ELR (cell line): ENCODE results near the gene CNN1.
A peak's percentile ranks its signal among the peaks of the same experiment; 100 is the strongest.
"Not testable (repeated sequence)": the region's sequence is repeated elsewhere in the genome, so short reads cannot be mapped to it uniquely, and the experiment has no call there.

Source experiments
- DNase-seq: peaks from one replicate; pipeline ENCODE4 v3.0.0-alpha.2; 2015; ENCODE audit warnings: low read depth

CNN1 gene

DNA sequence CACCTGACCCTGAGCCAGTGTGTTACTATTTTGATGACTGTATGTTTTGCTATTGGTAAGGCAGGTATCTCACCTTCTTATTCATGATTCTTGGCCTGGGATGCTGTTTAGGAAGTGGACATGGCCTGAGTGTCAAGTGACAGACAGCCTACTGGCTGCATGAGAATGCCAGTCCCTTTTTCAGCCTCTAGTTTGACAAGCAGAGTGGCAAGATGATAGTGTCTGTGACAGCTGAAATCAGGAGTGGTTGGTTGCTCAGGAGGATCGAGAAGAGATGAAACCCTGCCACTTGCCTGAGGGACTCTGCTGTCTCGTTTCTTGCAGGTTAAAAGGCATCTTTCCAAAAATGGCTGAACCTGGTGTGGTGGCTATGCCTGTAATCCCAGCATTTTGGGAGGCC lies 27.5 kb downstream of the CNN1 start:
- no peak for DNase-seq

DNA sequence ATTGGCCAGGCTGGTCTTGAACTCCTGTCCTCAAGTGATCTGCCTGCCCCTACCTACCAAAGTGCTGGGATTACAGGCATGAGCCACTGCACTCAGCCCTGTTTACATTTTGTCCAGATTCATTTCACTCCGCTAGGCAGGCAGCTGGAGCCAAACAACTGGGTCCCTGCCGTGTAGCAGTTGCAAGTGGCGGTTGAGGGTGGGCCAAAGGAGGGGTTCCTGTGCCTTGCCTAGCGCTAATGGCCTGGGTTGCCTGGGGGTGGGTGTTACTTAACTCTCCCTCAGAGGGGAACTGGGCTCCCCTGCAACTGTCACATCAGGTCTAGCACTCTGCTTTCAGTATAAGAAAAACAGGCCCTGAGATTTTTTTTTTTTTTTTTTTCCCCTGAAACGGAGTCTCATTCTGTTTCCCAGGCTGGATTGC lies 31.4 kb downstream of the CNN1 start:
- DNase-seq: no peak

DNA sequence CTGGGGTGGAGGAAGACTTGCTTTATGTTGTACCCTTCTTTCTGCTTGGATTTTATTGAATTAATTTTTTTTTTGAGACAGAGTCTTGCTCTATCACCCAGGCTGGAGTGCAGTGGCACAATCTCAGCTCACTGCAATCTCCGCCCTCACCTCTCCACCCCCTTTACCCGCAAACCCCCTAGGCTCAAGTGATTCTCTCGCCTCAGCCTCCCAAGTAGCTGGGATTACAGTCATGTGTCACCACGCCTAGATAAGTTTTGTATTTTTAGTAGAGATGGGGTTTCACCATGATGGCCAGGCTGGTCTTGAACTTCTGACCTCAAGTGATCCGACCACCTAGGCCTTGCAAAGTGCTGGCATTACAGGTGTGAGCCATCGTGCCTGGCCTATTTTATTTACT lies 34.7 kb downstream of the CNN1 start:
- DNase-seq: not testable (repeated sequence)

DNA sequence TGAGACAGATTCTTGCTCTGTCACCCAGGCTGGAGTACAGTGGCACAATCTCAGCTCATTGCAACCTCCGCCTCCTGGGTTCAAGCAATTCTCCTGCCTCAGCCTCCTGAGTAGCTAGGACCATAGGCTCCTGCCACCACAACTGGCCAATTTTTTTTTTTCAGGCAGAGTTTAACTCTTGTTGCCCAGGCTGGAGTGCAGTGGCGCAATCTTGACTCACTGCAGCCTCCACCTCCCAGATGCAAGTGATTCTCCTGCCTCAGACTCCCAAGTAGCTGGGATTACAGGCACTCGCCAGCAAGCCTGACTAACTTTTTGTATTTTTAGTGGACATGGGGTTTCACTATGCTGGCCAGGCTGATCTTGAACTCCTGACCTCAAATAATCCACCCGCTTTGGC lies 35.1 kb downstream of the CNN1 start:
- not testable (repeated sequence) for DNase-seq

DNA sequence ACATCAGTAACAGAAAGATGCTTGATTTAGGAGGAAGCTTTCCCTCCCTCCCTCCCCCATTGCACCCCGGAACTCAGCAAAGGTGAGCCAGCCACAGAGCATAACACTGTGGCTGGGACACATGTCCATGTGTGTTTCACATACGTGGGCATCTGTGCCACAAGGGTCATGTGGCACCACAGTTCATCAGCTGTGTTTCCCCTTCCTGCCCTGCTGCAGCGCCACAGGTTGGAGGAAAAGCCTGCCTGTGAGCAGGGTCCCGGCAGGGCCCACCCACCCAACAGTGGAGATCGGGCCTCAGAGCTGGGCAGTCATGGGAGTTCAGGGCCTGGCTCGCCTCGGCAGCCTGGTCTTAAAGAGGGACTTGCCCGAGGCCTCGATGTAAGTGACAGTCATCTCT lies 36.0 kb downstream of the CNN1 start:
- DNase-seq: no peak

DNA sequence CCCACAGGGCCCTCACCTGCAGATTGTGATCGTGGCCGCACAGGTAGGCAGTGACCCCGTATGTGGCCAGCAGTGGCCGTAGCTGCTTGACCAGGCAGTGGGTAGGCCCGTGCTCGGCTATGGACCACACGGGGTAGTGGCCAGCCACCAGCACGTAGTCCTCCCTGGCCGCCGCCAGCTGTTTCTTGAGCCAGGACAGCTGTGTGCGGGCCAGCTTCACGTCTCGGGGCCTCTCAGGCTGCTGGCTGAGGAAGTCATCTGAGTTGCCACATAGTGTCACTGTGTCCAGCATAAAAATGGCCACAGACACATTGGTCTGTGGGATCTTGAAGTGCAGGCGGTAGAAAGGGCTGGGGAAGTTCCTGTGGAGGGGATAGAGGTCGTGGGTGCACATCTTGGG lies 37.6 kb downstream of the CNN1 start:
- no peak for DNase-seq

DNA sequence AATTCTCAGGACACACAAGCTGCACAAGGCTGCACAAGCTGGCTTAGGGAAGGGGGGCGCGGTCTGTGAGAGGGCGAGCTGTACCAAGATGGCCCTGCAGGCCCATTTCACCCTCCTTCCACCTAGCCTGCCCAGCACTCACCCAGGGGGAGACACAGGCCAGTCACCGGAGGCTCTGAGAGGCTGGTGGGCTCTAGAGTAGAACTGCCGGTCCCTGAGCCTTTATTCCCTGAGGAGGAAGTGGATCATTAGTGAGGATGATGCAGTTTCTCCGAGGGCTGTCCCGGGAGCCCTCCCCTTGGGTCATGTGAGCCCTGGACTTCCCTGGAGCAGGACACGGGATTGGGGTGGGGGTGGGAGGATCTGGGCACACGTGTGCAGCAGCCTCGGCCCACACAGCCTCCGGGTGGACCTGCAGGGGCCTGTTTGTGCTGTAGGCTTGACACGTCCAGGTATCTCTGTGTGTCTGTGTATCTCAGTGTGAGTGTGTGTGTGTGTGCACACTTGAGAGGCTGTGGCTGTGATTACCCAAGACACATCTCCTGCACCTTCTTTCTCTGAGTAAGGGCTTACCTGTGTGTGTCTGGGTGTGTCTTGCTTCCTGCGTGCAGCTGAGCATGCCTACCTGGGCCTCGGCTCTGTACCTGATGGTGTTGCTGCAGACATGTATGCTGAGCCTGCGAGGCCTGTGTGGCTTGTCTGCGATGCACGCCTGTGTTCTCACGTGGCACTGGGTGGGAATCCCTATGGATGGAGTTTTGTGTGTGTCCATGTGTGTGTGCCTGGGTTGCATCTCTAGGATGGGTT lies 39.0 kb downstream of the CNN1 start, which contains the start of gene ACP5:
Gene ACP5, minus strand, starts transcription at position 195 of the 807 bp plus-strand sequence. CDS start 328 bp downstream, outside the sequence.
- DNase-seq: no peak

DNA sequence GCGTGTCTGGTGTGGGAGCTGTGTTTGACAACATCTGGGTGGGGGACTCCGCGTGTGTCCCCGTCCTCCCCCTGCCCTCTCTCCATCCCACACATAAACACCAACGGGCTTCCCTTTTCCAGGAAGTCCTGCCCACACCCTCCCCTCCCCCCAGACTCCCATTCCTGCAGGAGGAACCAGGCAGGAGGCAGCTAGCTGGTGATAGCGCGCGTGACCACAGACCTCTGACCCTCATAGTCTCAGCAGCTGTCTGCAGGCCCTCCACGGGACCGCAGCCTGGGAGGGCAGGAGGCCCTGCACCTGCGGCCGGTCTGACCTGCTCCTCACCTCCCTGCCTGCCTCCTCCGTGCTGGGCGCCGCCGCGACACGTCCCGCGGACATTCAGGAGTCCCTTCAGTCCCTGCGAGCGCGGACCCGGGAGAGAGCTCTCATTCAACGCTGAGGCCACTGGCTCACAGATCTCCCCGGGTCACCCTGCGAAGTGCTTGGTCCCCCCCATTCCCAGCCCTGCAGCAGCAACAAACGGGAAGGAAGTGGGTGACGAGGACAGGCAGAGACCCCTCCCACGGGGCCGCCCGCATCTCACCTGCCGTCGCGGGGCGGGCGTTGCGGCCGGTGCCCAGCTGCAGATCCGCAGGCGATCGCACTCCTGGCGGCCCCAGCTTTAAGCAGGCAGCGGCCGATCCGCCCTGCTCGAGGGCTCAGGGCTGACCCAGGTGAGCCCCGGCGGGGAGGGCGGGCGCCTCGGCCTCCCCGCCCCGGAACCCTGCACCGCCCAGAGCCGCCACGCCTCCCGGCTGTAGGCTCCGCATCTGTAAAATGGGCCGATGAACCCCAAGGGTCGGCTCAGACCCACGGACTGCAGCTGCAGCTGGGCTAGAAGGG lies 39.8 kb downstream of the CNN1 start:
- no peak for DNase-seq

DNA sequence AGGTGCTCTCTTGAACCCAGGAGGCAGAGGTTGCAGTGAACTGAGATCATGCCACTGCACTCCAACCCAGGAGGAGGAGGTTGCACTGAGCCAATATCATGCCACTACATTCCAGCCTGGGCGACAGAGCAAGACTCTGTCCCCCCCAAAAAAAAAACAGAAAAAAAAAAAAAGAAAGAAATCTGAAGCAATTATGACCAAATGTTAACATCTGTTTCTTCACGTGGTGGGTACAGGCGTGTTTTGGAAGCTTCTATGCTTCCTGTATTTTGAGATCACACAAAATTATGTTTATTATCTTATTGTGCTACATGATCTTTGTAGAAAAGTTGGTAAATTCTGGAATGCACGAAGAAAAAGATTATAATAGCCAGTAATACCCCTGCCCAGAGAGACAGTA lies 41.5 kb downstream of the CNN1 start:
- DNase-seq: no peak

DNA sequence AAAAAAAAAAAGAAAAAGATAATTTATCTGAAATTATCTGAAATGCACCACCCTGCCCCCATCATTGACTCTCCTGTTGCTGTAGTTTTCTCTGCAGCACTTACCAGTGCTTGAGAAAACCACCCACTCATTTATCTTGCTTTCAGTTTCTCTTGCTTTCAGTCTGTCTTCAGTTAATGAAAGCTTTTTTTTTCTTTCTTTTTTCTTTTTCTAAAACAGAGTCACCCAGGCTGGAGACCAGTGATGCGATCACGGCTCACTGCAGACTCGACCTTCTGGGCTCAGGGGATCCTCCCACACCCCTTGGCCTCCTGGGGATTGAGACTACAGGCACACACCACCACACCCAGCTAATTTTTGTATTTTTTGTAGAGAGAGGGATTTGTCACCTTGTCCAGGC lies 43.1 kb downstream of the CNN1 start:
- DNase-seq: no peak

DNA sequence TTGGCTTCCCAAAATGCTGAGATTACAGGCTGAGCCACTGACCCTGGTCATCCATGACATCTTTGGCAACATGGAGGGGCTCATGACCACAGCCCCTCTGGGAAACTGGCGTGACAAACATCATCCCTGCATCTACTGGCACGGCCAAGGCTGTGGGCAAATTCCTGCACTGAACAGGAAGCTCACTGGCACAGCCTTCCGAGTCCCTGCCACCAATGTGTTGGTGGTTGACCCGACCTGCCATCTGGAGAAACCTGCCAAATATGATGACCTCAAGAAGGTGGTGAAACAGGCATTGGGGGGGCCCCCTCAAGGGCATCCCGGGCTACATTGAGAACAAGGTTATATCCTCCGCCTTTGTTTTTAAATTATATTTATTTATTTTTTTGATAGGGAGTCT lies 47.7 kb downstream of the CNN1 start:
- no peak for DNase-seq

DNA sequence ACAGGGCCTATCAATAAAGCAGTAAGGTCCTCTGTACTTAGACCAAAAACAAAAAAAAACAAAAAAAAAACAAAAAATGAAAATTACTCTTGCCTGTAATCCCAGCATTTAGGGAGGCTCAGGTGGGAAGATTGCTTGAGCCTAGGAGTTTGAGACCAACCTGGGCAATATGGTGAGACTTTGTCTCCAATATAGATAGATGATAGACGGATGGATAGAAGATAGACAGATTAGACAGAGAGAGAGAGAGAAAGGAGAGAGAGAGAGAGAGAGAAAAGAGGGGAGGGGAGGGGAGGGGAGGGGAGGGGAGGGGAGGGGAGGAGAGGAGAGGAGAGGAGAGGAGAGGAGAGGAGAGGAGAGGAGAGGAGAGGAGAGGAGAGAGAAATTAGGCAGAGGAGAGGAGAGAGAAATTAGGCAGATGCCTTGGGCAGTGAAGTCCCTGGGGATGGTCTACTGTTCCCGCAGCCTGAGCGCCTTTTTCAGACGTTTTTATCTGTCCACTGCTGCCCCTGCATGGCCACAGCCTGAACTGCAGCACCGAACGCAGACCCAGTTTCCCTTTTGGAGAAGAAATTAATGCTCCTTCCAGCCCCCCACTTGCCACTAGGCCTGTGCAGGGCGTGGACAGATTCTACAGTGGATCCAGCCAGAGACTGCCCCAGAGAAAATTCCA lies 48.8 kb downstream of the CNN1 start:
- peak; percentile 80 for DNase-seq

DNA sequence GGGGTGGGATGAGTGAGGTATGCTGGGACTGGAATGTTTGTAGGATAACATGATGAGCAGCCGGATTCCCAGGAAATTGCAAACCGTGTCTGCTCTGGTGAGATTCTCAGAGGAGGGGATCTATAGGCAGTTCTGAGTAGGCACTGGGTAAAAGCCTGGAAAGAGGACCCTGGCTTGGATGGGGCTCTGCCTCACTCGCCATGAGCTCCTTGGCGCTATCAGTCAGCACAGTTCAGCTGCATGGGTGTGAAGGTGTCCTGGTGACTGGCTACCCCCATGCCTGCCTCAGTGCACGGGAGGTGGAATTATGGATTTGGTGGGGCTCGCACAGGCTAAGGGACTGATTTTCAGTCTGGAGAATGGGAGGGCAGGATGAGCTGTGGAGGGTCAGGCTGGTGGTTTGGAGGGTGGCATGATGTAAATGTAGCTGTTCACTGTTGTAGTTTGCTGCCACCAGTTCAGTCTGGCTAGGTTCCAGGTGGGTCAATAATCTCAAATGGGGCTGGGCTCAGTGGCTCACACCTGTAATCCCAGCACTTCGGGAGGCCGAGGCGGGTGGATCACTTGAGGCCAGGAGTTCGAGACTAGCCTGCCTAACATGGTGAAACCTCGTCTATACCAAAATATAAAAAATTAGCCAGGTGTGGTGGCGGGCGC lies 49.5 kb downstream of the CNN1 start:
- no peak for DNase-seq

DNA sequence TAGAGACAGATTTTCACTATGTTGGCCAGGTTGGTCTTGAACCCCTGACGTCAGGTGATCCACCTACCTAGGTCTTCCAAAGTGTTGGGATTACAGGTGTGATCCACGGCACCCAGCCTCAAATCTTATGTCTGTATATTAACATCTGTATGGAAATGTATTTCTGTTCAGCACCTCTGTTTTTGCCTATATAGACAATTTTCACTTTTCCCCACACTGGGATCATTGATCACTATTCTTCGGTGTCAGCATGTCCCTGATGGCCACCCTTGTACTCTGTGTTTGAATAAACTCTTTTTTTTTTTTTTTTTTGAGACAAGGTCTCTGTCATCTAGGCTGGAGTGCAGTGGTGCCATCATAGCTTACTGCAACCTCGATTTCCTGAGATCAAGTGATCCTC lies 55.4 kb downstream of the CNN1 start:
- DNase-seq: no peak

DNA sequence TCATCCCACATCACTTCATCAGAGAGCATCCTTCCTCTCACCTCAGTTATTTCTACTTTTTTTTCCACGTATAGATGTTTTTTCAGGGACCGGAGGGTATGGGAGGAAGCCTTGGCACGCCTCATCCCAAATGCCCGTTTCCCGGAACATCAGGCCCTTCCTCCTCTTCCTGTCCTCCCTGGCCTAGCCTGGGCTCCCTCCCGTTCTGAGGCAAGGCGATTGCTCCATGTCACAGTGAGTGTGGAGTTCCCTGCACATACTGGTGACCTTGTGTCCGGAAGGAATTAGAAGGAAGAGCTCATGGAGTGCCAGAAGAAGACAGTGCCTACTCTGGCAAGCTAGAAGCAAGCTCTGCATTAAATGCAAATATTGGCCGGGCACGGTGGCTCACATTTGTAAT lies 57.5 kb downstream of the CNN1 start:
- no peak for DNase-seq

DNA sequence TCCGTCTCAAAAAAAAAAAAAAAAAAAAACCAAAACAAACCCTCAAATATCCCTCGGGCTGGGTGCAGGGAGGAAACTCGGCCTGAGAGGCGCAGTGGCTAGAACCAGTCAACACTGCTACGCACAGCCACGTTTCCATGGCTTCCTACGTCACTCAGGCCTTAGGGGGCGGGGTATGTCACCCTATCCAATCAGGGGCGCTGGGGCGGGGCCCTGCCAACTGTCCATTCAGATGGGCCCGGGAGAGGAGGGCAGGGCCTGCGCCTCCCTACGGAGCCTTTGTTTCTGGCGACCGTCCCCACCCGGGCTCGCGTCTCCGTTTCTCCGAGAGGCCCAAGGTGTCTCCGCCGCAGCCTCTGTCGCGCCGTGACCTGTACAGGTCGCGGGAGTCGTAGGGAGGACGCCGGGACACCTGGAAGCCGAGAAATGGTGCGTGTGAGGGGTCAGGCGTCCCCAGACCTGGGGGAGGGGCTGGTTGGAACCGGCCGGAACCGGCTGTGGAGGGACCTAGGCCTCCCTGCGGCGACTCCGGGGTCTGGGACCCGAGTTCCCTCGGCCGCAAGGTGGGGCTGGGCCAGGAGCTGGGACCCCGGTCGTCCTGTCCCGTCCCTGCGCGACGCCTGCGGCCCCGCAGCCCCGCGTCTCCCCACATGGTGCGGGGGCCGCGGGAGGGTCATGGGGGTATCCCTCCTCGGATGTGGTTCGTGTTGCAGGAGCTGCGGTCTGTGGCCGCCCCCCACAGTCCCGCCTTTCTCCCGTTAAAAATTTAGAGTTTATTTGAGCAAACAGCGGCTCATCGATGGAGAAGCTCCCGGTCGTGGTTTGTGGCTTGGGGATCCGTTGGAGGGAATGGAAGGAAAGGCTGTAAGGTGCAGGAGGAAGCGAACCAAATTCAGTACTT lies 58.8 kb downstream of the CNN1 start, which contains the start of gene ZNF627:
Gene ZNF627, plus strand, starts transcription at position 282 of the 901 bp plus-strand sequence. Its CDS starts 145 bp downstream, at position 427.
- peak; percentile 99 for DNase-seq

DNA sequence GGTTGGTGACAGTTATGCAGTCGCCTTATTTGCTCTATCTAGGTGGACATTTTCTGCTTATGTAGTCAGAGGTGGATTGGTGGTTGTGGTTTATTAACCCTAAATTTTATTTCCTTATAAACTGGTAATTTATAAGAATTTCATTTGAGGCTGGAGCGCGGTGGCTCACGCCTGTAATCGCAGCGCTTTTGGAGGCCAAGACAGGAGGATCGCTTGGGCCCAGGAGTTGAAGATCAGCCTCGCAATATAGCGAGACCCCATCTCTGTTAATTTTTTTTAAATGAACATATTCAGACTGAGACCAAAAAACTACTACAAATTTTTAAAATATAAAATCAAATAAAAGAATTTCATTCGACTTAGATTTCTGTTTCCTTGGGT lies 59.4 kb downstream of the CNN1 start:
- no peak for DNase-seq

DNA sequence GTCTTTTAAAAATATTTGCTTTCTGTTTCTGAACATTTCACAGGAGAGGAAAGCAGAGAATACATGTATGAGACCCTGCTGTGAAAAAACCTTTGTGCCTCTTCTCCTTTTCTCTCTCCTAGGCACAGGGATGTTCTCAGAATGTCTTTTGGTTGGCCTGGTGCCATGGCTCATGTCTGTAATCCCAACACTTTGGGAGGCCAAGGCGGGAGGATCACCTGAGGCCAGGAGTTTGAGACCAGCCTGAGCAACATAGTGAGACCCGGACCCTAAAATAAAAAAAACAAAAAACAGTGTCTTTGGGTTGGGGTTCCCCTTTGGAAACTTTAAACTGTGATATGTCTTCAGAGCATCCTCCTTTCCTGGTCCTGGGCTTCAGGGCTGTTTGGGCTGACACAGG lies 60.1 kb downstream of the CNN1 start:
- DNase-seq: no peak

DNA sequence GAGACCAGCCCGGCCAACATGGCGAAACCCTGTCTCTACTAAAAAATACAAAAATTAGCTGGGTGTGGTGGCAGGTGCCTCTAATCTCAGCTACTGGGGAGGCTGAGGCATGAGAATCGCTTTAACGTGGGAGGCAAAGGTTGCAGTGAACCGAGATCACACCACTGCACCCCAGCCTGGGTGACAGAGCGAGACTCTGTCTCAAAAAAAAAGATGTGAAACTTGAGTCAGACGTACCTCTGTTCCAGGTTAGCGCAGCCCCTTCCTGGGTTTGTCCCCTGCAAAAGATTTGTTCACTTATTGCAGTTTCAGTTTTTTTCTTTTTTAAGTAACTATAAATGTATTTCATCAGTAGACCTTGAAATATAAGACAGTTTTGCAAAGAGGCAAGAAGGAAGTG lies 61.1 kb downstream of the CNN1 start:
- DNase-seq: not testable (repeated sequence)
